ENCODE results near the gene PSAPL1.

The PSAPL1 gene

DNA sequence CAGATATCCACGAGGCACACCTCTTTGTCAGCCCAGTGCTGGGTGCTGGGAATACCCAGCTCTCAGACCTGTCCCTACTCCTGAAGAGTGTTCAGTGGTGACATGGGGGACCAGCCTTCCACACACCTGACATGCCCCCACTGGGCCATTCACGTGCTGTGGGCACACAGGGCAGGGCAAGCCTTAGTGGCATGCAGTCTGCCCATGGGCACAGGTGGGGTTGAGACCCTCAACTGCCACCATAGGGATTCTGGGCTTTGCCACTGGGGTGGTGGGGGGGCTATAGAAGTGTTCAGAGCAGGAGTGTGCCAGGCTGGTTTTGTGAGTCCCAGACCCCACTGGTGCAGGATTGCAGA lies 16.7 kb upstream of the PSAPL1 start:
- H3K4me3 ChIP-seq (replicated peaks; ENCODE audit: low read depth, low read length), result no peak overlapping the region
- TF ChIP-seq, protein P1, sequence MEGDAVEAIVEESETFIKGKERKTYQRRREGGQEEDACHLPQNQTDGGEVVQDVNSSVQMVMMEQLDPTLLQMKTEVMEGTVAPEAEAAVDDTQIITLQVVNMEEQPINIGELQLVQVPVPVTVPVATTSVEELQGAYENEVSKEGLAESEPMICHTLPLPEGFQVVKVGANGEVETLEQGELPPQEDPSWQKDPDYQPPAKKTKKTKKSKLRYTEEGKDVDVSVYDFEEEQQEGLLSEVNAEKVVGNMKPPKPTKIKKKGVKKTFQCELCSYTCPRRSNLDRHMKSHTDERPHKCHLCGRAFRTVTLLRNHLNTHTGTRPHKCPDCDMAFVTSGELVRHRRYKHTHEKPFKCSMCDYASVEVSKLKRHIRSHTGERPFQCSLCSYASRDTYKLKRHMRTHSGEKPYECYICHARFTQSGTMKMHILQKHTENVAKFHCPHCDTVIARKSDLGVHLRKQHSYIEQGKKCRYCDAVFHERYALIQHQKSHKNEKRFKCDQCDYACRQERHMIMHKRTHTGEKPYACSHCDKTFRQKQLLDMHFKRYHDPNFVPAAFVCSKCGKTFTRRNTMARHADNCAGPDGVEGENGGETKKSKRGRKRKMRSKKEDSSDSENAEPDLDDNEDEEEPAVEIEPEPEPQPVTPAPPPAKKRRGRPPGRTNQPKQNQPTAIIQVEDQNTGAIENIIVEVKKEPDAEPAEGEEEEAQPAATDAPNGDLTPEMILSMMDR (IDR thresholded peaks at IDR 0.05; ENCODE audit: insufficient read depth, low read length, poor library complexity, severe bottlenecking), result no peak
- DNase-seq (ENCODE audit: extremely low read depth, insufficient read length), result no peak
- no peaks in the 10 kb centered on the region for H3K36me3 ChIP-seq (ENCODE audit: control insufficient read depth, insufficient read depth, low read length)
- H3K27me3 ChIP-seq (replicated peaks; ENCODE audit: control insufficient read depth, insufficient read depth, low read length), result no peaks in the 10 kb centered on the region

DNA sequence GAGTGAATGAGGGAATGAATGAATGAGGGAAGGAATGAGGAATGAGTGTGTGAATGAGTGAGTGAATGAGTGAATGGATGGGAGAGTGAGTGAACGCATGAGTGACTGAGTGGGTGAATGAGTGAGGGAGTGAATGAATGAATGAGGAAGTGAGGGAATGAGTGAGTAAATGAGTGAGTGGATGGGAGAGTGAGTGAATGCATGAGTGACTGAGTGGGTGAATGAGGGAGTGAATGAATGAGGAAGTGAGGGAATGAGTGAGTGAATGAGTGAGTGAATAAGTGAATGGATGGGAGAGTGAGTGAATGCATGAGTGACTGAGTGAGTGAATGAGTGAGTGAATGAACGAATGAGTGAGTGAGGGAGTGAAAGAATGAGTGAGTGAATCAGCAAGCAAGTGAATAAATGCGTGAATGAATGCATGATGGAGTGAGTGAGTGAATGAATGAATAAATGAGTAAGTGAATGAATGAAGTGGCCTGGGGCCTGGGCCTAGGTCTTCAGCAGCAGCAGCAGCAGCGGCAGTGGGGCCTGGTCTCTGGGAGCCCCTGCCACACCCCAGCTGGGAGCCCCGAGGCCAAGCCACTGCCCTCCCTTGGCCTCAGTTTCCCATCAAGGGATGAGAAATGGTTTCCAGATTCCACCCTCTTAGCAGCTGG lies 16.2 kb upstream of the PSAPL1 start:
- no peaks in the 10 kb centered on the region for H3K36me3 ChIP-seq (ENCODE audit: control insufficient read depth, insufficient read depth, low read length)
- no peak overlapping the region for H3K4me3 ChIP-seq (replicated peaks; ENCODE audit: low read depth, low read length)
- TF ChIP-seq, protein P1 (IDR thresholded peaks at IDR 0.05; ENCODE audit: insufficient read depth, low read length, poor library complexity, severe bottlenecking), result no peak
- H3K27me3 ChIP-seq (replicated peaks; ENCODE audit: control insufficient read depth, insufficient read depth, low read length), result no peaks in the 10 kb centered on the region
- DNase-seq (ENCODE audit: extremely low read depth, insufficient read length), result no peak

DNA sequence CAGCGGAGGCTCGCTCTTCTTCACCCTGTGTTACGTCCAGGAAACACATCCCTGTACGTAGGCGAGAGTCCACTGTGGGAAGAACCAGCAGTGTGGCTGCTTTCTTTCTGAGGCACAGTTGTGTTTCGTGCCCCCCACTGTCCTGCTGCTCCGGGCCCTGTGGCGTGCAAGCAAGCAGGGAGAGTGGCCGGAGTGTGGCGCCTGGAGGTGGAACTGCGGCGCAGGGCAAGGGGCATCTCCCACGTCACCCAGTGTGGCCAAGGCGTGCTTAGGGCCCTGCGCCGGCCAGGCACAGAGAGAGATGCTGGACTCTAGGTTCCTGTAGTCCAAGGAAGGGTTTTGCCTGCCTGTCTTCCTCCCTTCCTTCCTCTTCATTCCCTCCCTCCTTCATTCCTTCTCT lies 13.3 kb upstream of the PSAPL1 start:
- Histone ChIP-seq H3K36me3 (ENCODE audit: control insufficient read depth, insufficient read depth, low read length) (no peaks in the 10 kb centered on the region), H3K27me3 (replicated peaks; ENCODE audit: control insufficient read depth, insufficient read depth, low read length) (no peaks in the 10 kb centered on the region), H3K4me3 (replicated peaks; ENCODE audit: low read depth, low read length) (no peak overlapping the region)
- TF ChIP-seq, protein P1 (IDR thresholded peaks at IDR 0.05; ENCODE audit: insufficient read depth, low read length, poor library complexity, severe bottlenecking), result no peak
- no peak for DNase-seq (ENCODE audit: extremely low read depth, insufficient read length)

DNA sequence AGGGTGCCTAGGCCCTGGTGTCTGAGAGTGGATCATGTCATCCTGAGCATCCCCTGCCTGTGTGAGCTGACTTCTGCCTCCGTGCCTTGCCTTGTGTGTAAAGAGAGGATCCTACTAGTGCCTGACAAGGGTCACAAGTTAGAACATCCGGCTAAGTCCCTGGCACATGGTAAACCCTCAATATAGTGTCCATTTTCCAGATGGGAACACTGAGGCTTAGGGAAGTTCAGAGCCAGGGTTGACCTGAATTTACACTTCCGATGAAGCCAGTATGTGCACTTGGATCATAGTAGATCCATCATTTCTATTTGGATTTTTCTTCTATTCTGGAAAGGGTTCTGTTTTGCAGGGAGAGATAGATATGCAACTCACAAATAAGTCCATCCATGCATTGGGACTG lies 12.5 kb upstream of the PSAPL1 start:
- DNase-seq (ENCODE audit: extremely low read depth, insufficient read length), result no peak
- Histone ChIP-seq H3K27me3 (replicated peaks; ENCODE audit: control insufficient read depth, insufficient read depth, low read length) (no peaks in the 10 kb centered on the region), H3K36me3 (ENCODE audit: control insufficient read depth, insufficient read depth, low read length) (no peaks in the 10 kb centered on the region), H3K4me3 (replicated peaks; ENCODE audit: low read depth, low read length) (no peak overlapping the region)
- TF ChIP-seq, protein P1 (IDR thresholded peaks at IDR 0.05; ENCODE audit: insufficient read depth, low read length, poor library complexity, severe bottlenecking), result no peak

DNA sequence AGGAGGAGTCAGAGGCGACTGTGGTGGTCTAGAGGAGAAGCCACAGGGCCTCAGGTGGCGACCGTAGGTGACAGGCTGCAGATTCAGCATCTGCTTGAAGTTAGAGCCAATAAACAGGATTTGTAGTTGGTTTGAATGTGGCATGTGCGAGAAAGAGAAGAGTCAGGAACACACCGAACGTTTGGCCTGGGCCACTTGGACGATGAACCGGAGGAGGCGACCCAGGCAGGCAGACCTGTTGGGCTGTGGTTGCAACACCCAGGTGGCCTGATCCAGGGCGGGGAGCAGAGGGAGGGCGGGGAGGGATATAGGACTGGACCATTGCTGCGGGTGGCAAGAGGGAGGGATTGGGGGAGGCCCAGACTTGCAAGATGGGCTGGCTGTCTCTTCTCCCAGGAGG lies 10.0 kb upstream of the PSAPL1 start:
- H3K27me3 ChIP-seq (replicated peaks; ENCODE audit: control insufficient read depth, insufficient read depth, low read length), result no peaks in the 10 kb centered on the region
- TF ChIP-seq, protein P1 (IDR thresholded peaks at IDR 0.05; ENCODE audit: insufficient read depth, low read length, poor library complexity, severe bottlenecking), result no peak
- H3K4me3 ChIP-seq (replicated peaks; ENCODE audit: low read depth, low read length), result no peak overlapping the region
- no peak for DNase-seq (ENCODE audit: extremely low read depth, insufficient read length)
- H3K36me3 ChIP-seq (ENCODE audit: control insufficient read depth, insufficient read depth, low read length), result no peaks in the 10 kb centered on the region

DNA sequence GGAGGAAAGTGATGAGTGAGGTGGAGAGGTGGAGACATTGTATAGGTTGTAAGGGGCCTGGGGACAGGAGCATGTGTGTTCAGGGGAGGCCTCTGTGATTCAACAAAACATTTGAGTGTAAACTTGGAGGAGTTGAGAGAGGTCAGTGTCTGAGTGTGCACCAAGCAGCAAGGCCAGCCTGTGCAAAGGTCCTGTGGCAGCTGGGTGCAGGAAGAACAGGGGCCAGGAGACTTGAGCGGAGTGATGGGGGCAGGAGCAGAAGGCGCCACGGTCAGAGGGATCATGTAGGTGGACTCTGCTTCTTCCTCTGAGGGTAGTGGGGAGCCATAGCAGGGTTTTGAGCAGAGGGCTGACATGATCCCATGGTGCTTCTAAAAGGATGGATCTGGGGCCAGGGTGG lies 9.6 kb upstream of the PSAPL1 start:
- H3K27me3 ChIP-seq (replicated peaks; ENCODE audit: control insufficient read depth, insufficient read depth, low read length), result no peaks in the 10 kb centered on the region
- H3K36me3 ChIP-seq (ENCODE audit: control insufficient read depth, insufficient read depth, low read length), result no peaks in the 10 kb centered on the region
- no peak overlapping the region for H3K4me3 ChIP-seq (replicated peaks; ENCODE audit: low read depth, low read length)
- no peak for DNase-seq (ENCODE audit: extremely low read depth, insufficient read length)
- TF ChIP-seq, protein P1 (IDR thresholded peaks at IDR 0.05; ENCODE audit: insufficient read depth, low read length, poor library complexity, severe bottlenecking), result no peak
